ENCODE data around the gene PTPN21.

Gene PTPN21

DNA sequence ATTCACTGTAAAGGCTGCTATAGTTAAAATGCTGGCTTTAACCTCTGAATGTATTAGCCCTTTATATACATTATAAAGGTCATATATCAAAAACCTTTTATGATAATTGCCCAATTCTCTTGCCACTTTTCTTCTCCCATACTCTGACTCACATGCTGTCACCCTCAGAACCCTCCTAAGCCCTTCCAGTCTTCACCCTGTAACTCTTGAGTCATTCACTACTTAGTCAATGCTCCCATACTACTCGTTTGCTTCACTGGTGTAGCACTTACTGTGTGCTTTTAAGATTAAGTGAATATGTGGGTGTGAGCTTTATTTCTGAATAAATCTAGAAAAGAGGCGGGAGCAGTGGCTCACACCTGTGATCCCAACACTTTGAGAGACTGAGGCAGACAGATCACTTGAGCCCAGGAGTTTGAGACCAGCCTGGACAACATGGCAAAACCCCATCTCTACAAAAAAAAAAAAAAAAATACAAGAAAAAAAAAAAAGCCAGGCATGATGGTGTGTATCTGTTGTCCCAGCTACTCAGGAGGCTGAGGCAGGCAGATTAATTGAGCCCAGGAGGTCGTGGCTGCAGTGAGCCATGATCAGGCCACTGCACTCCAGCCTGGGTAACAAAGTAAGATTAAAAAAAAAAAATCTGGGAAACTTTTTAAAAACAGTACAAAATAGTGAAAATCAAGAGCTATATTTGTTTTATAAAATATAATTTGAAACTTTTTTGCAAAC, 131.7 kb downstream of the PTPN21 start:
- no peak for DNase-seq (ENCODE audit: low read depth)
- no peak overlapping the region for H3K4me3 ChIP-seq (ENCODE audit: low read length)
- TF ChIP-seq, protein P1, sequence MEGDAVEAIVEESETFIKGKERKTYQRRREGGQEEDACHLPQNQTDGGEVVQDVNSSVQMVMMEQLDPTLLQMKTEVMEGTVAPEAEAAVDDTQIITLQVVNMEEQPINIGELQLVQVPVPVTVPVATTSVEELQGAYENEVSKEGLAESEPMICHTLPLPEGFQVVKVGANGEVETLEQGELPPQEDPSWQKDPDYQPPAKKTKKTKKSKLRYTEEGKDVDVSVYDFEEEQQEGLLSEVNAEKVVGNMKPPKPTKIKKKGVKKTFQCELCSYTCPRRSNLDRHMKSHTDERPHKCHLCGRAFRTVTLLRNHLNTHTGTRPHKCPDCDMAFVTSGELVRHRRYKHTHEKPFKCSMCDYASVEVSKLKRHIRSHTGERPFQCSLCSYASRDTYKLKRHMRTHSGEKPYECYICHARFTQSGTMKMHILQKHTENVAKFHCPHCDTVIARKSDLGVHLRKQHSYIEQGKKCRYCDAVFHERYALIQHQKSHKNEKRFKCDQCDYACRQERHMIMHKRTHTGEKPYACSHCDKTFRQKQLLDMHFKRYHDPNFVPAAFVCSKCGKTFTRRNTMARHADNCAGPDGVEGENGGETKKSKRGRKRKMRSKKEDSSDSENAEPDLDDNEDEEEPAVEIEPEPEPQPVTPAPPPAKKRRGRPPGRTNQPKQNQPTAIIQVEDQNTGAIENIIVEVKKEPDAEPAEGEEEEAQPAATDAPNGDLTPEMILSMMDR (conservative IDR thresholded peaks at IDR 0.05; ENCODE audit: low read depth, low read length) = no peak

DNA sequence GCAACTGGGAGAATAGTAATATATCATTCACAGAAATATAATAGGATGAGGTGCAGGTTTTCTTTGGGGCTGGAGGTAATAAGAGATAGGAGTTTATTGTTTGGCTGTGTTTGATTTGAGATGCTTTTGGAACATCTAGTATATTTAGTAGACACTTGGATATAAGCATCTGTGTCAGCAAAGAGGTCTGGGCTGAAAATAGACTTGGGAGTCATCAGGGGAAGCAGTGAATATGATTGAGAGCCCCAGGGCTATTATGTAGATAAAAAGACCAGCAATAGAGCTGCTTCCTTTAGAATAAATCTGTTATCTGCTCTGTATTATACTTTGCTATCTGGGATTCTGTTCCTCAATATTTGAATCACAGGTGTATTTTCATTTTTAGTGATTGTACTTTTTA, 132.8 kb downstream of the PTPN21 start:
- TF ChIP-seq, protein P1 (conservative IDR thresholded peaks at IDR 0.05; ENCODE audit: low read depth, low read length) = no peak
- no peak for DNase-seq (ENCODE audit: low read depth)
- H3K4me3 ChIP-seq (ENCODE audit: low read length) = no peak overlapping the region

- no peak overlapping the region for H3K4me3 ChIP-seq (ENCODE audit: low read length)
- TF ChIP-seq, protein P1 (conservative IDR thresholded peaks at IDR 0.05; ENCODE audit: low read depth, low read length) = no peak
- no peak for DNase-seq (ENCODE audit: low read depth)
These were observed 133.5 kb downstream of the PTPN21 start for GRCh38 chr14:88421286-88421685.

GRCh38 chr14:88420187-88420586, 134.6 kb downstream of the PTPN21 start:
- TF ChIP-seq, protein P1 (conservative IDR thresholded peaks at IDR 0.05; ENCODE audit: low read depth, low read length) = no peak
- H3K4me3 ChIP-seq (ENCODE audit: low read length) = no peak overlapping the region

GRCh38 chr14:88417594-88417993, 137.2 kb downstream of the PTPN21 start:
- H3K4me3 ChIP-seq (ENCODE audit: low read length) = no peak overlapping the region
- TF ChIP-seq, protein P1 (conservative IDR thresholded peaks at IDR 0.05; ENCODE audit: low read depth, low read length) = no peak
- DNase-seq (ENCODE audit: low read depth) = no peak

More at GRCh38 chr14:88420187-88420586, 134.6 kb downstream of the PTPN21 start:
- DNase-seq (ENCODE audit: low read depth) = no peak

All from retinal pigment epithelial cell (primary cell).